ENCODE measurements around the gene NPAS3.

The NPAS3 gene

DNA sequence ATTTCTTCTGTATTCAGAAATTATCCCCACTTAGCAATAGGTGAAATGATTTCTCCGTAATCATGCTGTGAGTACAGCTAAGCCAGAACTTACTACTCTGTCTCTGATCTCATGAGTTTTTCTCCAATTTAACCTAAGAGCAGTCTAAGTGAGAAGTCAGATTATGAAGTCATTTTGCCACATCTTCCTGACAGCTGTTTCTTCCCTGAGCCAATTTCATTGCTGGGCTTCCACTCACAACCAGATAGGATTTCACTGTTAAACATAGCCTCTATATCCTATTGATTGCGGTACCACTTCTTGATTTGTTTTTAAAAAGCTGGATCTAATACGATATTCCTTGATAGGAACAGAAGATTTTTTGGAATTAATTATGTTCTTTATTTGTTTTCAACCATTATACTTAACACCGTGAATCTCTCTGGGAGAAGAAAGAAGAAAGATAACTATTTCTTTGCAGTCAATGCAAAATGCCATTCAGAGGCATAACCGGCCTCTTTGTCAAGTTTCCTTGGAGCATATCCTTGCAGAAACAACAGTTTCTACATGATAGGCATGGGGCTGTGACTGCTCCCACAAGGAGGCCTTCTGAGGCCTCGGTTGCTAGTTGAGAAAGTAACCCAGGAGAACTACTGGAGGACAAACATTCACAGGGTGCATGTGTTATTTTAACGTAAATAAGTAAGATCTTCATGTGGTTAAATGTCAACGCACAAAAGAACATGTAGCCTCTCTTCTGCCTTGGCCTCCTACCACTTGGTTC is 212.2 kb downstream of the NPAS3 start:
- TF ChIP-seq, protein P1, sequence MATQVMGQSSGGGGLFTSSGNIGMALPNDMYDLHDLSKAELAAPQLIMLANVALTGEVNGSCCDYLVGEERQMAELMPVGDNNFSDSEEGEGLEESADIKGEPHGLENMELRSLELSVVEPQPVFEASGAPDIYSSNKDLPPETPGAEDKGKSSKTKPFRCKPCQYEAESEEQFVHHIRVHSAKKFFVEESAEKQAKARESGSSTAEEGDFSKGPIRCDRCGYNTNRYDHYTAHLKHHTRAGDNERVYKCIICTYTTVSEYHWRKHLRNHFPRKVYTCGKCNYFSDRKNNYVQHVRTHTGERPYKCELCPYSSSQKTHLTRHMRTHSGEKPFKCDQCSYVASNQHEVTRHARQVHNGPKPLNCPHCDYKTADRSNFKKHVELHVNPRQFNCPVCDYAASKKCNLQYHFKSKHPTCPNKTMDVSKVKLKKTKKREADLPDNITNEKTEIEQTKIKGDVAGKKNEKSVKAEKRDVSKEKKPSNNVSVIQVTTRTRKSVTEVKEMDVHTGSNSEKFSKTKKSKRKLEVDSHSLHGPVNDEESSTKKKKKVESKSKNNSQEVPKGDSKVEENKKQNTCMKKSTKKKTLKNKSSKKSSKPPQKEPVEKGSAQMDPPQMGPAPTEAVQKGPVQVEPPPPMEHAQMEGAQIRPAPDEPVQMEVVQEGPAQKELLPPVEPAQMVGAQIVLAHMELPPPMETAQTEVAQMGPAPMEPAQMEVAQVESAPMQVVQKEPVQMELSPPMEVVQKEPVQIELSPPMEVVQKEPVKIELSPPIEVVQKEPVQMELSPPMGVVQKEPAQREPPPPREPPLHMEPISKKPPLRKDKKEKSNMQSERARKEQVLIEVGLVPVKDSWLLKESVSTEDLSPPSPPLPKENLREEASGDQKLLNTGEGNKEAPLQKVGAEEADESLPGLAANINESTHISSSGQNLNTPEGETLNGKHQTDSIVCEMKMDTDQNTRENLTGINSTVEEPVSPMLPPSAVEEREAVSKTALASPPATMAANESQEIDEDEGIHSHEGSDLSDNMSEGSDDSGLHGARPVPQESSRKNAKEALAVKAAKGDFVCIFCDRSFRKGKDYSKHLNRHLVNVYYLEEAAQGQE (IDR thresholded peaks at IDR 0.05; ENCODE audit: insufficient replicate concordance, low read depth), result no peak
- TF ChIP-seq GABPA (IDR thresholded peaks at IDR 0.05; ENCODE audit: low read depth) (no peak), SPI1 (IDR thresholded peaks at IDR 0.05; ENCODE audit: borderline replicate concordance, low read depth) (no peak), POLR2AphosphoS5 (IDR thresholded peaks at IDR 0.05; ENCODE audit: low read depth) (no peak)
- TF ChIP-seq, protein P2, sequence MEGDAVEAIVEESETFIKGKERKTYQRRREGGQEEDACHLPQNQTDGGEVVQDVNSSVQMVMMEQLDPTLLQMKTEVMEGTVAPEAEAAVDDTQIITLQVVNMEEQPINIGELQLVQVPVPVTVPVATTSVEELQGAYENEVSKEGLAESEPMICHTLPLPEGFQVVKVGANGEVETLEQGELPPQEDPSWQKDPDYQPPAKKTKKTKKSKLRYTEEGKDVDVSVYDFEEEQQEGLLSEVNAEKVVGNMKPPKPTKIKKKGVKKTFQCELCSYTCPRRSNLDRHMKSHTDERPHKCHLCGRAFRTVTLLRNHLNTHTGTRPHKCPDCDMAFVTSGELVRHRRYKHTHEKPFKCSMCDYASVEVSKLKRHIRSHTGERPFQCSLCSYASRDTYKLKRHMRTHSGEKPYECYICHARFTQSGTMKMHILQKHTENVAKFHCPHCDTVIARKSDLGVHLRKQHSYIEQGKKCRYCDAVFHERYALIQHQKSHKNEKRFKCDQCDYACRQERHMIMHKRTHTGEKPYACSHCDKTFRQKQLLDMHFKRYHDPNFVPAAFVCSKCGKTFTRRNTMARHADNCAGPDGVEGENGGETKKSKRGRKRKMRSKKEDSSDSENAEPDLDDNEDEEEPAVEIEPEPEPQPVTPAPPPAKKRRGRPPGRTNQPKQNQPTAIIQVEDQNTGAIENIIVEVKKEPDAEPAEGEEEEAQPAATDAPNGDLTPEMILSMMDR (IDR thresholded peaks at IDR 0.05; ENCODE audit: insufficient read depth, low read length), result no peak
- no peak for DNase-seq (ENCODE audit: low read depth in 1 of 2, low spot score in 1 of 2)
- Histone ChIP-seq H3K4me3 (replicated peaks; ENCODE audit: insufficient read depth, low read length) (no peak overlapping the region), H3K27ac (replicated peaks) (no peak overlapping the region), H3K27me3 (ENCODE audit: insufficient read depth, poor library complexity, severe bottlenecking) (no peaks in the 10 kb centered on the region)

DNA sequence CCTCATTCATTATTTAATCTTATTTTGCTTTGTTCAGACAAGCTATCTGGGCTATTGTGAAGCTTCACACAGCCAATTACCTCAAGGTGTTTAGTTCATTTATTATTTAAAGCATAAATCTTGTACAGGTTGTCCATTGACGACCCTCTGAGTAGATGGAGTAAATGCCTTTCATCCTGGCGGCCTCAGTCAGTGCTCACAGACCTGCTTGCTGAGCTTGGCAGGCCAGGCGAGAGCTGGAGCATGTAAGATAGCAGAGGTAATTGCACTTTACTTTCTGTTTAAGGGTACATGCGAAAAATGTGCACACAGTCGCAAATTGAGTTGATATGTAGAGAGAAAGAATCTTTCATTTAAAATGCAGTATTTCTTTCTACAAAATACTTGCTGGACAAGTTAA is 224.4 kb downstream of the NPAS3 start:
- no peaks in the 10 kb centered on the region for H3K27me3 ChIP-seq (ENCODE audit: insufficient read depth, poor library complexity, severe bottlenecking)
- DNase-seq (ENCODE audit: low read depth in 1 of 2, low spot score in 1 of 2), result no peak

GRCh38 chr14:33163600-33163999 is 224.9 kb downstream of the NPAS3 start:
- Histone ChIP-seq H3K27ac (replicated peaks) (no peak overlapping the region), H3K27me3 (ENCODE audit: insufficient read depth, poor library complexity, severe bottlenecking) (no peaks in the 10 kb centered on the region), H3K4me3 (replicated peaks; ENCODE audit: insufficient read depth, low read length) (no peak overlapping the region)
- DNase-seq (ENCODE audit: low read depth in 1 of 2, low spot score in 1 of 2), result no peak
- TF ChIP-seq, protein P1 (IDR thresholded peaks at IDR 0.05; ENCODE audit: insufficient replicate concordance, low read depth), result no peak
- TF ChIP-seq, protein P2 (IDR thresholded peaks at IDR 0.05; ENCODE audit: insufficient read depth, low read length), result no peak
- TF ChIP-seq GABPA (IDR thresholded peaks at IDR 0.05; ENCODE audit: low read depth) (no peak), POLR2AphosphoS5 (IDR thresholded peaks at IDR 0.05; ENCODE audit: low read depth) (no peak), SPI1 (IDR thresholded peaks at IDR 0.05; ENCODE audit: borderline replicate concordance, low read depth) (no peak)

More for the DNA sequence above, 224.4 kb downstream of the NPAS3 start:
- no peak overlapping the region for H3K4me3 ChIP-seq (replicated peaks; ENCODE audit: insufficient read depth, low read length)
- H3K27ac ChIP-seq (replicated peaks), result no peak overlapping the region
- TF ChIP-seq, protein P1 (IDR thresholded peaks at IDR 0.05; ENCODE audit: insufficient replicate concordance, low read depth), result no peak
- TF ChIP-seq POLR2AphosphoS5 (IDR thresholded peaks at IDR 0.05; ENCODE audit: low read depth) (no peak), SPI1 (IDR thresholded peaks at IDR 0.05; ENCODE audit: borderline replicate concordance, low read depth) (no peak), GABPA (IDR thresholded peaks at IDR 0.05; ENCODE audit: low read depth) (no peak)
- TF ChIP-seq, protein P2 (IDR thresholded peaks at IDR 0.05; ENCODE audit: insufficient read depth, low read length), result no peak

Measured in HL-60 (cell line).